ELF-1 (cell line): ENCODE data around the gene KDM4B.

ENCODE experiments used
- DNase-seq: peaks from one replicate; pipeline ENCODE4 v3.0.0-alpha.2; 2016; ENCODE audit warnings: low read depth, low spot score

Gene KDM4B

DNA sequence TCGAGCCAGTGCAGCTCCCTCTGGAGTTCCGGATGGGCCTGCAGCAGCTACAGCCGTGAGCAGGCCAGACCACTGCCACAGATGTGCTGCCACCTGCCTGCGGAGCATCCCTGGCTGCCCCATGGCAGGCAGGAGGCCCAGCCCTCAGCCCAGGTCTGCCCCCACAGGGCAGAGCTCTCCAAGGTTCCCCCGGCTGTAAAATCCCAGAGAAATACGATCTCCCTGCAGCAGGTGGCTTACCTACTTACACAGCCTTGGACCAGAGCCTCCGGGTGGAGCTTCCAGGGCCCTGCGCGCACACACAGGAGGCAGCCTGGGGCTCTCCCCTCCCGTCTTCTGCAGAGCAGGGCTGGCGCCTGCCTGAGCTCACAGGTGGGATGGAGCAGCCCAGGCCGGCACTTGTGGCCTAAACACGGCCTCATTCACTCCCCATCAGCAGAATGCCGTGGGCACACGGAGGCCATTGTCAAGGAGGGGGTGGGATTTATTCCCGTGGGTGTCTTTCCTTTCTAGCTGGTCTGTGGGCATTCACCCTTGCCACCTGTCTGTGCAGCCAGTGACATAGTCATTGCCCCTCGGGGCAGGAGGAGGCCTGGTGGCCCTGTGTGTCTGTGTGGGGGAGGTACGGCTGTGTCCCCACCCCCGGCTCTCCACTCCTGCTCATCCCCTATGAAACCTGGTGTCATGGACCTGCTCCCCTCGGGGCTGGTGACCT is 118.0 kb downstream of the KDM4B start:
- peak; percentile 80 for DNase-seq

DNA sequence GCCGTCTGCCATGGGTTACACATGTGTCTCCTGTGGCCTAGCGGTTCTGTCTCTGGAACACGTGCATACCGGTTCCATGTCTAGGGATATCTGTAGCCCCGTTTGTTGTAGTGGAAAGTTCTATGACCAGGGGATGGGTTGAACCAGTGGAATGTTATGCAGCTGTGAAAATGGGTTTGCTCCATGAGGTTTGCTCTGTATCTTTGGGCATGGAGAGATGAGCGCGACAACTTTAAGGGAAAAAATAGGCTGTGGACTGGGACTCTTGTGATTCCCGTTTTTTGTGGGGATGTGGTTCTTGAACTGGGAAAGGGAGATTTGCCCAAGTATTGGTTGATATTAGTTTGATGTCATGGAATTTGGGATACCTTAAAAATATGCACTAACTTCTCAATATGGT is 120.4 kb downstream of the KDM4B start:
- no peak for DNase-seq

DNA sequence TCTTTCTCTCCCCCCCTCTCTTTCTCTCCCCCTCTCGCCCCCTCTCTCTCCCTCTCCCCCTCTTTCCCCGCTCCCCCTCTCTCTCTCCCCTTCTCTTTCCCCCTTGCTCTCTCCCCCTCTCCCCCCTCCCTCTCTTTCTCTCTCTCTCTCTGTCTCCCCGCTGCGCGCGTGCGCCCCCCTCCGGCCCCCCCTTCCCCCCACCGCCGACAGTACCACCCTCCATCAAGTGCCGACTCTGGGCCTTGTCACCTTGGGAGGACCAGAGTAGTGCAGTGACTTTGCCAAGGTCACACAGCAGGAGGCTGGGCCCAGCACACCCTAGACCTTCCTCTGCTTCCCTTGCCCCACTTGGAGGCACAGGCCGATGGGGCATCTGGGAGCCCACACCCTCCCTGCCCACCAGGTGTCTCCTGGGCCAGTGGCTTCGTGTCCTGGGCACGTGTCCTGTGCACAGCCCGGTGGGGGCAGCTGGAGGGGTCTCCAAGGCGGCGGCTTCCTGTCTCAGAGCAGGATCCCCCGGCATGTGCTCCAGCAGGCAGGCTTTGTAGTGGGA is 121.6 kb downstream of the KDM4B start:
- DNase-seq: no peak

DNA sequence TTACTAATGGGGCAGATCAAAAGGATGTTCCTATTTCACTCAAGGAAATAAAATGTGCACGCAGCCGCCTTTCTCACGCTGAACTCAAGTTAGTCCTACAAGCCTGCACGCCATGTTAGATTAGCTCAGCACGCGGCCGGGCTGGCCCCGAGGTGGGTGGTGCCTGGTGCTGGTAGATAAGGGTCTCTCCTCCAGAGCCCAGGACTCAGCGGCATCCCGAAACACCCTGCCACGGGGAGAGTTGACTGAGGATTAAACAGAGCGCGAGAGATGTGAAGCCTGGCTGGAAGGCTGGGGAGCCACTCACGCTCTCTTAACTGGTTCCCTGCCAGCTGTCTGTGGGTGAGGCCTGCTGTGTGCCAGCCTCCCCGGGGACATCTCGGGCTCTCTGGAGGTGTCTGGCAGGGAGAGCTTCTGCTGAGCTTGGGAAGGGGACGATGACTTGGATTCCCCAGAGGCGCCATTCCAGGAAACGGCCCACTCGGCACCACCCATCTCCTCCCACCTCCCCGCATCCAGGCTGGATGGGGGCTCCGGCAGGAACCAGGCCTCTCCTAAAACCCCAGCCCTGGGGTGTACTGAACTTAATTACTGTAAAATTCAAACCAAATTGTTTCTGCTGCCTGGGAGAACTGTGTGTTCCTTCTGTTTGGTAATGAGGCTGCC is 122.2 kb downstream of the KDM4B start:
- peak; percentile 83 for DNase-seq

DNA sequence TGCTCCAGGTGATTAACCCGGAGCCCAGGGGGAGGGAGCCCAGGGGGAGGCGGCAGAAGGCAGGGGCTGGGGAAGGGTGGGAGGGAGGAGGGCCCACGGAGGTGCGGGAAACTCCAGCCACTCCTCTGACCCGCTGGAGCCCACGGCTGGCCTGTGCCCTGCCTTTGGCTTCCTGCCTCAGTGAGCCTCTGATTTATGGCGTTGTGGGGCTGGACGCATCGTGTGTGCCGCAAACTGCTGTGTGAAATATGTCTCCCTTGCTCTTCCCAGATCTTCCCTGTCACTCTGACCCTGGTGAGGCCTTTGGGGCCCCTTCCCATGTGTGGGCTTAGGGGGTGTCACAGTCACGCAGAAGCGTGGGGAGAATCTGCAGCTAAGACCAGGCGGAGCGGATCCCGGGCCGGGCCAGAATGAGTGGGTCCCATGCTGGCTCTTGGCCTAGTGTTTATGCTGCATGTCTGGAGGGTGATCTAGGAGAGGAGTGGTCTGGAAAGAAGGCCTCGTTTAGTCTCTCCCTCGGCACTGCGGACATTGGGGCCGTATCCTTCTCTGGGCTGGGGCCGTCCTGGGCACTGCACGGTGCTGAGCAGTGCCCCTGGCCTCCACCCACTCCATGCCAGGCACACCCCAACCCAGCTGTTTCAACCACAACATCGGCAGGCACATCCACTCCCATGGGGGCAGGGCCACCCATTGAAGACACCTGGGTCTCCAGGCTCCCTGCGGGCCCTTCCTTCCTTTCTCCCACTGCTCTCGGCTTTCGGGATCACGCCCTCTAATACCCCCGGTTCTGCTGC is 123.0 kb downstream of the KDM4B start:
- DNase-seq: no peak

DNA sequence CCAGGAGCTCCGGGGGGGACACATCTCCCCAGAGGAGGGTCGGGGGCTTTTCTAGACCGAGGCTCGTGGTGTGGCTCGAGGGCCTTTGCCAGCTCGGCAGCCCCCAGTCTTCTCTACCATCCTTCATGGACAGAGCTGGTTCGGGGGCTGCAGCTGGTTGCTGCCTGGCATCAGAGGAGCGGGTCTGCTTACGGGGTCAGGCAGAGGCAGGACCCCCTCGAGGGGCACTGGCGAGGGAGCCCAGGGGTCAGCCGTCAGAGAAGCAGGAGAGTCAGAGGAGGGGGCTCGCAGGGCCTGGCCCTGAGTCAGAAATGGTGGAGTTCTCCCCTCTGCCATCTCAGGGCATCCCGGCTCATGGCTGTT is 123.5 kb downstream of the KDM4B start:
- no peak for DNase-seq

DNA sequence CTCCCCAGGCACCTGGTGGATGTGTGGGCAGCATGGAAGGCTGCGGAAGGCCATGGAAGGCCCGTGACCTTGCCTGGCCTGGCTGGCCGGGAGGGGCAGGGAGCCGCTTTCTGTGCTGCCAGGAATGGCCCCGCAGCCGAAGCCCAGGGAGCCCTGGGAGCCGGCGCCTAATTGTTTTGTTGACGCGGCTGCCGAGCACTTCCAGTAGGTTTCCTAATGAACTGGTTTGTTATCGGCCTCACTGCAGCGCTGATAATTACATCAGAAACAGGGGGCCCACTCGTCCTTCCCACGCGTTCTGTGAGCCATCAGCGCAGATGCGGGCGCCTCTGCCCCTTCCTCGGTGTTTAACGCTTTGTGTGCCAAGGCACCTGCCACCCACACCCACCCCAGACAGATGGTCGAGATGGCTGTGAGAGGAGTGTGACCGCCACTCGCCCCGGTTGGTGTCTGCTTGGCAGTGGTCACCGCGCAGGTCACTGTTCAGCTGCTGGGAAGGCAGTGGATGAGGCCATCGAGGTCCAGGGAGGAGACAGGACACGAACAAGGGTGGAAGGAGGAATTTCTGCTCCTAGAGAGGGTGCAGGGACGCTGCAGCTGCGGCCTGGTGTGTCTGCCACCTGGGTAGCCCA is 124.5 kb downstream of the KDM4B start:
- DNase-seq: peak; percentile 45

DNA sequence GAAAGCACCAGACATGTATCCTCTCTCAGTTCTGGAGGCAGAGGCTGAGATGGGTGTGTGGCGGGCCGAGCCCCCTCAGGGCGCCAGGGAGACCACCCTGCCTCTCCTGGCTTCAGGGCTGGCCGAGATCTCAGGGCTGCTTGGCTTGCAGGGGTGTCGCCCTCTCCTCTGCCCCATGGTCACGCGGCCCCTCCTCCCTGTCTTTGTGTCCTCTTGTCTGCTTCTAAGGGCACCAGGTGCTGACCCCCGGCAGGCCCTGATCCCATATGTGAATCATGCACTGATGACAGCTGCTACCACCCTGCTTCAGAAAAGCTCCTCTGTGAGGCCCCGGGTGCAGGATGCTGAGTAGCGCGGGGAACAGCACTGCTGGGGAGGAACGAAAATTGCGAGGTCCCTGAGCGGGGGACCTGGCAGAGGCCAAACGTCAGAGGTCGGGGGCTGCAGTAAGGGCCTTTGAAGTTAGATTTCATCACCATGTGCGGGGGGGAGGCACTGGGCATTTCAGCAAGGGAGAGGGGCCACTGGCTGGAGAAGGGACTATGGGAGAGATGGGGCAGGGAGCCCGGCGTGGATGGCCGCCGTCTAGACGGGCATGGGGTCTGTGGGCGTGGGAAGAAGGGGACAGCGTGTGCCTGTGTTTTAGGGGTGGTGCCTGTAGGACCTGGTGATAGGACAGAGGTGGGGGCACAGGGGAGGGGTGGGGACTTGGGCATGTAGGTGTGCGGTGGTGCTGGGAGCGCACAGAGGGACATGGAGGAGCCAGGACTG is 125.2 kb downstream of the KDM4B start:
- no peak for DNase-seq

DNA sequence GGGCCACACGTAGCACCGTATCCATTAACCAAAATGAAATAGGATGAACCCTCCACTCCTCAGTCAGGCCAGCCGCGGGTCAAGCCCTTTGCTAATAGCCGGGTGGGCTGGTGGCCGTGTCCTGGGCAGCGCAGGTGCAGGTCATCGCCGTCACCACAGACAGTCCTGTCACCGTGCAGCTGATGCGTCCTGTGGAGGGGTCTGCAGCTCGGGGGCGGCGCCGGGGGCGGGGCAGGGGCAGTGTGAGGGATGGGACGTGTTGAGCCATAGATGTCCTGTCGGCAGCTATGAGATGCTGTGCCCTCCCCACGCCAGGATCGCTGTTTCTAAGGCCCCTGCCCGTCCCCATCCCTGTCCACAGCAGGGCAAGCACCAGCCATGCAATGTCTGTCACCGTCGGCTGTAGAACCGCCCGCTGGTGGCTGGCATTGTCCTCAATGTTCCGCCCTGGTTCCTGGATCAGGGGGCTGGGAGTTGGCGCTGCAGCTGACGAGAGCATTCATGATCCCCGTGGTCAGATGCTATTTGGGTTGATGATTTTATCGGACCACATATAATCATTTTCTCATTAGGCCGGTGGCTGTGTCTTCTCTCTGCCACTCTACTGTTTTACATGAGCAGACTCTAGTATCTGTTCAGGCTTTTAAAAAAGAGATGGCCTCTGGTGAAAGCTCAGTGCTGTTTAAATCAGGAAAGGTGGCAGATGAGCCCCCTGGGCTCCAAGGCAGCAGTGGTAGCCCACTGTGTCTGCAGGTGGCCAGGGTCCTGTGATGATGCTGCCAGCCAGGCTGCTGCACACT is 126.1 kb downstream of the KDM4B start:
- no peak for DNase-seq

DNA sequence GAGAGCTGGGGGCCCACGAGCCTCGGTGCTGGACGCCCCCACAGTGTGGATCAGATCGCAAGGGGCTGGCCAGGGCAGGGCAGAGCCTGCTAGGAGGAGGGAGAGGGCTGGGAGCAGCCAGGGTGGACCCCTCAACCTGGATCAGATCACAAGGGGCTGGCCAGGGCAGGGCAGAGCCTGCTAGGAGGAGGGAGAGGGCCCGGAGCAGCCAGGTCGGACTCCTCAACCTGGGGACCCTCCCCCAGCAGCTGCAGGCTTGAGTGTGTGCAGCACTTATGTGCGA is 126.6 kb downstream of the KDM4B start:
- DNase-seq: no peak

DNA sequence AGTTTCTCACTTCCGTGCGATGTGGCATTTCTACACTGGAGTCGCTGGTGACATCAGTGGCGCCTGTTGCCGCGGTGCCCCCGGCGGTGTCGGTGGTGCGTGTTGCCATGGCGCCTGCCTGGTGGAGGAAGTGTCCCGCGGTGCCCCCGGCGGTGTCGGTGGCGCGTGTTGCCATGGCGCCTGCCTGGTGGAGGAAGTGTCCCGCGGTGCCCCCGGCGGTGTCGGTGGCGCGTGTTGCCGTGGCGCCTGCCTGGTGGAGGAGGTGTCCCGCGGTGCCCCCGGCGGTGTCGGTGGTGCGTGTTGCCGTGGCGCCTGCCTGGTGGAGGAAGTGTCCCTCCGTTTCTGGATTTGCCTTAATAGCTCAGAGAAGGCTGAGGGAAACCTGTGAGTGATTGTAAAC is 127.6 kb downstream of the KDM4B start:
- no peak for DNase-seq

DNA sequence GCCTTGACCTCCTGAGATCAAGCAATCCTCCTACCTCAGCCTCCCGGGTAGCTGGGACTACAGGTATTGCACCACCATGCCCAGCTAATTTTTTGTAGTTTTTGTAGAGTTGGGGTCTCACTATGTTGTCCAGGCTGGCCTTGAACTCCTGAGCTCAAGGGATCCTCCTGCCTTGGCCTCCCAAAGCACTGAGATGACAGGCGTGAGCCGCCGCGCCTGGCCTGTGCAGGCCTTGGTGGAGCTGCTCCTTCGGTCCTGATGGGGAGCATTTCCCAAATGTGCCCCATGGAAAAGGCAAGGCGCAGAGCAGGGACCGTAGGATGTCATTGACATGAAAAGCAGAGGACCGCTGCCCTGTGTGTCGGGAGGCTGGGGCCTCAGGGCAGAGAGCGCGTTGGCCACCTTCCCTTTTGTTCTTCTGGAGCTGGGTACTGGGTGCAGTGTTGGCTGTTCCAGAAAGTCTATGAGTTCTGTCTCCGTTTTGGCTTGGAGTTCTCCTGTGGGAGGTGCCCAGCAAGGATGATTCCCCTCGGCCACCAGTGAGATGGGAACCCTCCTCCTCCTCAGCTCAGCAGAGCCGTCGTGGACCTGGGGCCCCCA is 128.5 kb downstream of the KDM4B start:
- no peak for DNase-seq

DNA sequence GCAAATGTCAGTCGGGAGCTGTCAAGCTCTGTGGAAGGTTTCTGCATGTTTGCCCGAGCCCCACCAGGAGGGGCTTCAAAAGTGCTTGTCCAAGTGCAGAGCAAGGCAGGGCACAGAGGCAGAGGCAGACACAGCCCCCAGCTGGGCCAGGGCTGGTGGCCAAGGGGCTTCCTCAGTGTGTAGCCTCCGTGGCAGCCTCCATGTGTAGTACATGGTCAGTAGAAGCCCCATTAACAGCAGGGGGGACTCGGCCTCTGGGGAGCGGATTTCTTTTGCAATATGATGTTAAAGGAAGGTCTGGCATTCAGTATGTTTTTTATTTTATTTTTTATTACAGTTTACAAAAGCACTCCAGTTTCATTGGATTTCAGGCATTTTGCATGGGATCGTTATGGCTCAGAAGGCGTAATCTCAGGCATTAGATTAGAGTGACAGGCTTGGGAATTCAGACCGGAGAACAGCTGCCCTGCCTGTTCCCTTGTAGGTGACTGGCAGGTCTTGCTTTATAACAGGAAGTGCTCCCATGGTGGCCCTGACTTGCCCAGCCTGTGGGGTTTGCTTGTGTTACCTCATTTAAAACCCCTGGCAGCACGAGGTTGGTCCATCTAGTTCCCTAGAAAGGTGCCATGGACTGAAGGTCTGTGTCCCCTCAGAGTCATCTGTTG is 129.2 kb downstream of the KDM4B start:
- no peak for DNase-seq

DNA sequence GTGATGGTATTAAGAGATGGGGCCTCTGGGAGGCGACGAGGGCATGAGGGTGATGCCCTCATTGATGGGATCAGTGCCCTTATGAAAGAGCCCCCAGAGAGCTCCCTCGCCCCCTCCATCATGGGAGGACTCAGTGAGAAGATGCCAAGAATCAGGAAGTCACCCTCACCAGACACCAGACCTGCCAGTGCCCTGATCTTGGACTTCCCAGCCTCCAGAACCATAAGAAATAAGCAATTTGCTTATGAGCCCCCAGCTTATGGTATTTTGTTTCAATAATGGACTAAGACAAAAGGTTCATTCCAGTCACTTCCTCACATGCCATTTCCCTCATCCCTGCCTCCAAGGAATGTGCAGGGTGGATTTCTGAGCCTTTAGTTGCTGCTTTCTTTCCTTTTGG is 129.7 kb downstream of the KDM4B start:
- no peak for DNase-seq

DNA sequence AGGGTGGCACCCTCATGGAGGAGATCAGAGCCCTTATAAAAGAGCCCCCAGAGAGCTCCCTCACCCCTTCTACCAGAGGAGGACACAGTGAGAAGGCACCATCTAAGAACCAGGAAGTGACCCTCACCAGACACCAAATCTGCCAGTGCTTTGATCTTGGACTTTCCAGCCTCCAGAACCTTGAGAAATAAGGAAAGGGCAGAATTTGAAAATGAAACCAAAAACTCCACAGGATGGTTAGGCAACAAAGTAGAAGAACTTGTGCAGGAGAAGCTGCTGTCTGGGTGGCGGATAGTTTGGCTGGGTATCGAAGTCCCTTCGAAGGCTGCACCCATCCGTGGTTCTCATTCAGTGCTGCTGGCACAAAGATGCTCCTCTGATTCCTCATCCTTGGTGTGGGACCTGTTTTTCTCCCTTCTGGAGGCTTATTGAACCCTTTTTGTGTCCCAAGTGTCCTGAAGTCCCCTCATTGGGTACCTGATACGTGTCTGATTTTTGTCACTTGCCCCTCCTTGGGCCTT is 130.8 kb downstream of the KDM4B start:
- no peak for DNase-seq

DNA sequence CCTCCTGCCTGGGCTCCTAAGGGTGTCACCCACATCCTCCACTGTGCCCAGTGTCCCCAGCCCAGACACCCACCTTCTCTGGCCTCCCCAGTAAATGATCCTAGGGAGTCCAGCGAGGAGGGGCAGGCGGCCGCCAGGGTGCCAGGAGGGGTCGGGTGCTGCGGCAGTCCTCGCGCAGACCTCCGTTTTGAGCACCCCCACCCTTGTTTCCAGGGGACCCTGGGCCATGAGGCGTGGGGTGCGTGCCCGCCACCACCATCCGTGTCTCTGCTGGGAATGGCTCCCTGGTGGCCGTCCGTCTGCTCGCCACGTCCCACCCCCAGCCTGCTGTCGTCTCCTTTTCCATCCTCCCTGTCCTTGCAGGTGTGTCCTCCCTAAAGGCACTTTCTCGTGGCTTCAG is 133.0 kb downstream of the KDM4B start:
- no peak for DNase-seq

DNA sequence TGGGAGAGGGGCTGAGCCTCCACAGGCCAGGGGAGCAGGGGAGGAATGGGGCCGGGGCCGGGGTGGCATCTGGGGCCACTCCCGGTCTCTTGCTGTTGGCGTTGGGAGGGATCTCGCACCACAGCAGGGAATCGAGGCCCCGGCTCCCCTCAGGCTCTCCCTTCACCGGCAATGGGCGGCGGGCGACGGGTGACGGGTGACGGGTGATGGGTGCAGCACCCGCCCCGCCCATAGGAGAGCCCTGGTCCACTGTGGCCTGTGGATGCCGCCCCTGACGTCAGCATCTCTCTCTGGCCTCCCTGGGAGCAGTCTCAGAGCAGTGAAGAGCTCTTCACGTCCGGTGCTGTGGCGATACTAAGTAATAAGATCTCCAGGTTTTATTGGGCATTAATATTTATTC is 133.6 kb downstream of the KDM4B start:
- no peak for DNase-seq

DNA sequence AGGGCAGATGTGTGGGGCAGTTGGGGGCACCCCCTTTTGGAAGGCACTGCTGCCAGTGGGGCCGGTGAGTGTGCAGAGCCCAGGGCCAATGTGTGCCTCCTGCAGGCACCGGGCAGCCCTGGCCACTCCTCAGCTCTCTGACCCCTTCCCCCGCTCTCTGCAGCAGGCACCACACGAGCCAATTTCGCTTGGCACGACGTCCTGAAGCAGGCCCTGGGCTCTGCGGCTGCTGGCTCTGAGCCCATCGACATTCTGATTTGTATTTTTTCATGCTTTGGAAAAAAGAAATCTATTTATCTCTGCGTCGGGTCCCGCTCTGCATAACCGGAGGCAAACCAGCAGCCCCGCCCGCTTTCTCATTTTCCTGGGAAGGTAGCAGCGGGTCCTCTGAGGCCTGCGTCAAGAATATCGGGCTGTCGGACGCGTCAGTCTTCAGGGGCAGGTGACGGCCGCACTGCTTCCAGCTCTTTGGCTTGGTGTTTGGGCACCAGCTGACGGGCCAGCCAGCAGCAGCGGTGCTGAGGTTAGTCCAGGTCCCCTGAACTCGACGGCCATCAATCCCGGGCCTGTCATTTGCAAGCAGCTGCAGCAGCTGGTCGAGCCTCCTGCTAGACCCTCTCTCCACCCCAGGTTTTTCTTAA is 134.3 kb downstream of the KDM4B start:
- DNase-seq: no peak

DNA sequence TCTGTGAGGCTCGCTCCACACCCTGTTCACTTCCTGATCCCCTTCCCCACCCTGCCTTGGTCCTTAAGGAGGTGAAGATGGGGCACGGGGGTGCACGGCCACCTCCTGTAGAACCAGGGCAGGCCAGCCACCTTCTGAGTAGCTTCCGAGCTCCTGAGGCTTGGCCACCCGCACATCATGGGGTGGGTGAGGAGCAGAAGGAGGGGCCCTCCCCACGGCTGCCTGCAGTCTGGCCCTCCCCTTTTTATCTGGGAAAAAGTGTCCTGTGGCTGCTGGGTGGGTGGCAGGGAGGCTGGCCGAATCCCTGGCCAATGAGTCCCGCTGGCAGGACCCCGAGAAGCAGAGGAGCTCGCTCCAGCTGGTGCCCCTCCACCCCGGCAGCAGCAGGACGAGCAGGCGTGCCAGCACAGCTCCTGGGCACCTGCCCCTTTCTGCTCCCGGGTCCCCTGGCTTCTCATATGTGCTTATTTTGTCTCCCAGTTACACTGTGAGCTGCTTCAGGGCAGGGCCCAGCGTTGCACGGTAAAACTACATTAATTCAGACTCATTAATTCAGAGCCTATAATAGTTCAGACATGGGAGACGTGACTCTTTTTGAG is 135.0 kb downstream of the KDM4B start:
- DNase-seq: no peak
